Gastroesophageal sphincter (tissue), 4 donors: ENCODE data around the gene ZNF747. TPM values are rescaled to one million over a fixed set of nuclear protein-coding genes. Genes with fewer than 3 reads are reported as not detected.
A peak's percentile ranks its signal among the peaks of the same experiment; 100 is the strongest.
"Not testable (repeated sequence)": the region's sequence is repeated elsewhere in the genome, so short reads cannot be mapped to it uniquely, and the experiment has no call there.

ENCODE experiments used
- ATAC-seq: fragments of 150-250 bp; one replicate; pipeline ENCODE4 v1.9.1; 2016; ENCODE audit warnings: mild to moderate bottlenecking, moderate library complexity
- H3K27ac ChIP-seq, 4 donors: fragments of 200-600 bp; sonication (generic) in 3 of 4; 1 replicate in 3 of 4; 2 replicates in 1 of 4; pipeline ENCODE4 v1.5.1; 2016 to 2019
- H3K27me3 ChIP-seq: fragments of 200-600 bp; sonication (generic); one replicate; pipeline ENCODE4 v1.5.1; 2019
- H3K36me3 ChIP-seq, 2 donors: fragments of 200-600 bp; sonication (generic); one replicate each; pipeline ENCODE4 v1.5.1; 2019; ENCODE audit warnings: control low read depth in 1 of 2
- H3K4me1 ChIP-seq, 3 donors: fragments of 200-600 bp; sonication (generic); 1 replicate in 2 of 3; 2 replicates in 1 of 3; pipeline ENCODE4 v1.5.1; 2016 to 2019; ENCODE audit warnings: control low read depth in 2 of 3
- H3K4me3 ChIP-seq, 2 donors: fragments of 200-600 bp; sonication (generic); one replicate each; pipeline ENCODE4 v1.5.1; 2019; ENCODE audit warnings: mild to moderate bottlenecking in 1 of 2, moderate library complexity in 1 of 2
- H3K9me3 ChIP-seq, 3 donors: fragments of 200-600 bp; sonication (generic); one replicate each; pipeline ENCODE4 v1.5.1; 2017 to 2019; ENCODE audit warnings: control low read depth in 2 of 3
- EP300 ChIP-seq: sonication (generic); formaldehyde crosslinking; IDR thresholded peaks from one replicate; pipeline ENCODE4 v1.6.1; 2017; ENCODE audit warnings: antibody characterized with exemption, mild to moderate bottlenecking
- POLR2A ChIP-seq, 2 donors: fragments of 450-650 bp; IDR thresholded peaks; one replicate each; pipeline ENCODE4 v1.6.1; 2017; ENCODE audit warnings: antibody characterized with exemption in 2 of 2, mild to moderate bottlenecking in 2 of 2, moderate library complexity in 1 of 2
- POLR2AphosphoS5 ChIP-seq: sonication (generic); formaldehyde crosslinking; IDR thresholded peaks from one replicate; pipeline ENCODE4 v1.6.1; 2017; ENCODE audit warnings: antibody characterized with exemption
- WGBS, 2 donors: methylation state at CpG; one replicate each; pipeline ENCODE4 v1.1.5; 2018; ENCODE audit warnings: low coverage in 1 of 2; 5-methylcytosine and 5-hydroxymethylcytosine counted together
- total RNA-seq, 4 donors: library from RNA; depleted of rRNA; stranded (reverse); fragments of >200 nt; gene quantifications; one replicate each; pipeline ENCODE4 v1.1.0, GENCODE V29; 2016
- TF ChIP-seq, protein P1 (sequence below), 4 experiments: fragments of 200-600 bp in 2 of 4; fragments of 450-650 bp in 2 of 4; sonication (generic) in 1 of 4; IDR thresholded peaks; one replicate each; pipeline ENCODE4 v1.5.1; 2017 to 2019; ENCODE audit warnings: antibody characterized with exemption in 4 of 4, mild to moderate bottlenecking in 2 of 4, moderate library complexity in 2 of 4

The ZNF747 gene
- total RNA-seq, 4 donors from 2014 or later = 15.3 to 31.6 (median 19.3) TPM

GRCh38 chr16:30539000-30539964 is 4.6 kb upstream of the ZNF747 start:
- Histone ChIP-seq H3K4me3 (no peak overlapping the region), H3K27me3 (no peaks in the 10 kb centered on the region), H3K4me1 (peaks cover 0 to 12% (median 6%) of the 10 kb centered on the region in 3 donors), H3K27ac (no peak overlapping the region), H3K36me3 (no peaks in the 10 kb centered on the region), H3K9me3 (no peaks in the 10 kb centered on the region)
- no peak for ATAC-seq
- no peak for TF ChIP-seq POLR2AphosphoS5
- 33 to 80% methylated on average over 1 of the region's 8 CpGs for WGBS, 2 donors

DNA sequence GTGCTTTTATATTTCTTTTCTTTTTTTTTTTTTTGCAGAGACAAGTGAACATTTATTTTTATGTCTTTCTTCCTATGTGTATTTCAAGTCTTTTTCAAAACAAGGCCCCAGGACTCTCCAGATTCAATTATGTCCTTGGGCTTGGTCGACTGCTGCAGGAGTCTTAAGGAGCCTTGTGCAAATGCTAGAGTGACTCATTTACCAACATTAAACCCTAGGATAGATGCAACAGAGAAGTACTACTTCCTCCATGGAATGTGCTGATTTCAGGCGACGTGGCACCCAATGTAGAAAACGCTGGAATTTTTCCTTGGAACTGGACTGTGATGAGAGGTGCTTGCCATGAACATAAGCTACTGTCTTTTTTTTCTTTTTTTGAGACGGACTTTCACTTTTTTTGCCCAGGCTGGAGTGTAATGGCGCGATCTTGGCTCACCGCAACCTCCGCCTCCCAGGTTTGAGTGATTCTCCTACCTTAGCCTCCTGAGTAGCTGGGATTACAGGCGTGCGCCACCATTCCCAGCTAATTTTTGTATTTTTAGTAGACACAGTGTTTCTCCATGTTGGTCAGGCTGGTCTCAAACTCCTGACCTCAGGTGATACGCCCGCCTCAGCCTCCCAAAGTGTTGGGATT is 1.9 kb upstream of the ZNF747 start:
- WGBS, 2 donors = 91 to 92% methylated on average over 9 to 11 of the region's 13 CpGs
- not testable (repeated sequence) for H3K9me3 ChIP-seq, H3K27me3 ChIP-seq, H3K4me3 ChIP-seq, ATAC-seq
- Histone ChIP-seq H3K36me3 (peaks cover 0 to 17% of the 10 kb centered on the region in 2 donors), H3K4me1 (peaks cover 0 to 32% (median 17%) of the 10 kb centered on the region in 3 donors), H3K27ac (peak overlapping the region in 2 of 4 donors; percentile 94 to 95)

GRCh38 chr16:30535777-30536190 is 1.1 kb upstream of the ZNF747 start:
- 0 to 18% methylated on average over 6 to 8 of the region's 12 CpGs for WGBS, 2 donors
- peak overlapping the region; percentile 94 to 97 (median 95) for H3K27ac ChIP-seq
- H3K4me3 ChIP-seq = peak overlapping the region; percentile 67 to 85
- H3K36me3 ChIP-seq = peaks cover 0 to 25% of the 10 kb centered on the region in 2 donors
- H3K9me3 ChIP-seq = no peaks in the 10 kb centered on the region
- peak; percentile 62 for ATAC-seq
- TF ChIP-seq EP300 = no peak
- peak; percentile 30 for TF ChIP-seq POLR2AphosphoS5
- no peak for TF ChIP-seq POLR2A (IDR thresholded peaks at IDR 0.05)
- TF ChIP-seq, protein P1, sequence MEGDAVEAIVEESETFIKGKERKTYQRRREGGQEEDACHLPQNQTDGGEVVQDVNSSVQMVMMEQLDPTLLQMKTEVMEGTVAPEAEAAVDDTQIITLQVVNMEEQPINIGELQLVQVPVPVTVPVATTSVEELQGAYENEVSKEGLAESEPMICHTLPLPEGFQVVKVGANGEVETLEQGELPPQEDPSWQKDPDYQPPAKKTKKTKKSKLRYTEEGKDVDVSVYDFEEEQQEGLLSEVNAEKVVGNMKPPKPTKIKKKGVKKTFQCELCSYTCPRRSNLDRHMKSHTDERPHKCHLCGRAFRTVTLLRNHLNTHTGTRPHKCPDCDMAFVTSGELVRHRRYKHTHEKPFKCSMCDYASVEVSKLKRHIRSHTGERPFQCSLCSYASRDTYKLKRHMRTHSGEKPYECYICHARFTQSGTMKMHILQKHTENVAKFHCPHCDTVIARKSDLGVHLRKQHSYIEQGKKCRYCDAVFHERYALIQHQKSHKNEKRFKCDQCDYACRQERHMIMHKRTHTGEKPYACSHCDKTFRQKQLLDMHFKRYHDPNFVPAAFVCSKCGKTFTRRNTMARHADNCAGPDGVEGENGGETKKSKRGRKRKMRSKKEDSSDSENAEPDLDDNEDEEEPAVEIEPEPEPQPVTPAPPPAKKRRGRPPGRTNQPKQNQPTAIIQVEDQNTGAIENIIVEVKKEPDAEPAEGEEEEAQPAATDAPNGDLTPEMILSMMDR (IDR thresholded peaks at IDR 0.05) = peak in 3 of 4 experiments; percentile 45 to 76 (median 59)
- H3K27me3 ChIP-seq = no peaks in the 10 kb centered on the region
- peaks cover 0 to 32% (median 17%) of the 10 kb centered on the region in 3 donors for H3K4me1 ChIP-seq

DNA sequence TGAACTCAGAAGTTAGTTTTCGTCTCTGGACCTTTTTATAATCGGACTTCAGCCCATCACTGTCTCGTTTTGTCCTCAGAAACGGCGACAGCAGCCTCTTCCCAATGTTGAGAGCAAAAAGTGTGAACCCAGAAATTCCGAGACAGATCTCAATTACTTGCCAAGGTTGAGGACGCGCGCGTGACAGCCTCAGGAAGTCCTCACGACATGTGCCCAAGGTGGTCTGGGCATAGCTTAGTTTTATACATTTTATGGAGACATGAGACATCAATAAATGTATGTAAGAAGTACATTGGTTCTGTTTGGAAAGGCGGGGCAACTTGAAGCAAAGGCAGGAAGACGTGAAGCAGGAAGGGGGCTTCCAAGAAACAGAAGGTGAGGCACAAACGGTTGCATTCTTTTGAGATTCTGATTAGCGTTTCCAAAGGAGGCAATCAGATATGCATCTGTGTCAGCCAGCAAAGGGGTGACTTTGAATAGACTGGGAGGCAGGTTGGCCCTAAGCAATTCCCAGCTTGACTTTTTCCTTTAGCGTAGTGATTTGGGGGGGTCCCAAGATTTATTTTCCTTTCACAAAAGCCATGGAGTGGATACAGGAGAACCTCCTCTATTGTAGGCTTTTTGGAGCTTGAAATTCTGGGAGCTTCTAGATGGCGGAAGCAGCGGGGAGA is 583 bp upstream of the ZNF747 start:
- Histone ChIP-seq H3K36me3 (peaks cover 0 to 30% of the 10 kb centered on the region in 2 donors), H3K4me3 (peak overlapping the region; percentile 67 to 85), H3K27me3 (no peaks in the 10 kb centered on the region), H3K27ac (peak overlapping the region; percentile 94 to 97 (median 95)), H3K9me3 (no peaks in the 10 kb centered on the region), H3K4me1 (peaks cover 0 to 32% (median 17%) of the 10 kb centered on the region in 3 donors)
- TF ChIP-seq POLR2AphosphoS5 = no peak
- TF ChIP-seq EP300 = no peak
- TF ChIP-seq, protein P1 (IDR thresholded peaks at IDR 0.05) = no peak
- TF ChIP-seq POLR2A (IDR thresholded peaks at IDR 0.05) = no peak
- WGBS, 2 donors = 2 to 4% methylated on average over 12 to 13 of the region's 18 CpGs
- ATAC-seq = peak; percentile 4

DNA sequence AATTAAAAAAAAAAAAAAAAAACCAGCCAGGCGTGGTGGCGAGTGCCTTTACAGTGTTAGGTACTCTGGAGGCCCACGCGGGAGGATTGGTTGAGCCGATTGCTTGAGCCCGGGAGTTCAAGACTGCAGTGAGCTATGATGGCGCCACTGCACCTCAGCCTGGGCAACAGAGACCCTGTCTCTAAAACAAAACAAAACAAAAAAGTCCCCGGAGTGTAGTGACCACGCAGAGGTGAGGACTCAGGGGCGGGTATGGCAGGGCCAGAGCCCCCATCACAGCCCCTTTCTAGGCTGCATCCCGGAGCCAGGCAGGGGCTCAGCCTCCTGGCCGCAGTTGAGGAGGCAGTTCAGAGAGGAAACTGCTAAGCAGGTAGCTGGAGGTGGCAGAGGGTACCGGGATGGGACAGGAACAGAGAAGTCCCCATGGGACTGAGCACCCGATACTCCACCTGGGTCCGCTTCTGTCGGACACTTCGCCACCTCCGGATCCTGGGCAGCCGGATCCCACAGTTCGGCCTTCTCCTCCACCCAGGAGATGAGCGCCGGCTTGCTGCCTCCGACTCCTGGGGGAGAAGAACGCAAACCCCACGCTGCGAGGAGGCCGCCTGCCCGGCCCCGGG is 800 bp downstream of the ZNF747 start:
- Histone ChIP-seq H3K27ac (peak overlapping the region; percentile 94 to 97 (median 95)), H3K27me3 (no peaks in the 10 kb centered on the region), H3K9me3 (no peaks in the 10 kb centered on the region), H3K36me3 (peaks cover 0 to 31% of the 10 kb centered on the region in 2 donors), H3K4me1 (peaks cover 0 to 37% (median 17%) of the 10 kb centered on the region in 3 donors), H3K4me3 (peak overlapping the region; percentile 67 to 85)
- WGBS, 2 donors = 23% methylated on average over 11 of the region's 29 CpGs; no CpG with 5 or more reads in 1 of the 2 donors
- TF ChIP-seq POLR2A (IDR thresholded peaks at IDR 0.05) = no peak
- no peak for TF ChIP-seq EP300
- TF ChIP-seq, protein P1 (IDR thresholded peaks at IDR 0.05) = no peak
- TF ChIP-seq POLR2AphosphoS5 = no peak
- ATAC-seq = no peak
